ENCODE data around the gene FRMD8. TPM values are rescaled to one million over a fixed set of nuclear protein-coding genes. Genes with fewer than 3 reads are reported as not detected.

Gene FRMD8
- total and polyA plus RNA-seq, 2 of the 8 experiments (the other 6 are each of a cell fraction or from before 2014, with no cell fraction given): 15.0 to 19.2 TPM

DNA sequence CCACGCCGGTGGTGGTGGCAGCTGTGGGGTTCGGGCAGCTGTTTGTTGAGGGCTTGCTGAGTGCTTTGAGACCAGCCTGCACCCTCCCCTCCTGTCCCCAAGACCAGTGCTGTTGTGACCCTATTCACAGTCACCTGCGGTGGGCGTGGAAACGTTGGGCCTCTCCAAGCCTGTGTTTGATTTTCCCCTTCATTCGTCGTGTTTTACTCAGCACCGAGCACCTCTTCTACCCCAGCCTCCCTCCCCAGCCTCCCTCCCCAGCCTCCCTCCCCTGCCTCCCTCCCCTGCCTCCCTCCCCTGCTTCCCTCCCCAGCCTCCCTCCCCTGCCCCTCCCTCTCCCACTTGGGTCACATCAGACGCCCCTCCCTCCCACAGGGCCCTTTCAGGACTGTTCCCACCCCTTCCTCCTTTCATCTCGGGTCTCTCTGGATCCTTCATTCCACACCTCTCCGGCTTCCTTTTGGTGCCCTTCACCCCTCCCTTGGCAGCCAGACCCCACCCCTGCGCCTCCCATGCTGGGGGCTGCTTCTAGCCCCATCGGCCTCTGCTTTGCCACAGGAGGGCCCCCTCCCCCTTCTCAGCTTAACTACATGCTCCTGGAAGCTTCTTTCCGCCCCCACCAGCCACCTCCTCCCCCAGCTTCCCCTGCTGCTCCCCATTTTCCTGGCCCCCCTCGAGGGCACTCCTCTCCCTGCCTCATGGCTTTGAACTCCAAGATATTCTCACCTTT, 14.8 kb downstream of the FRMD8 start:
- Histone ChIP-seq H3K79me2 (ENCODE audit: control insufficient read depth in 1 of 2, insufficient read depth in 2 of 2, low read length in 2 of 2) (no peaks in the 10 kb centered on the region), H3K4me1 (replicated peaks in 1 of 4; ENCODE audit: control insufficient read depth in 3 of 4, insufficient read depth in 4 of 4, low read length in 3 of 4) (no peaks in the 10 kb centered on the region; a peak in 1 of 7 replicates), H3K4me3 (ENCODE audit: extremely low read depth in 1 of 4, insufficient read depth in 2 of 4, low read depth in 3 of 4, low read length in 4 of 4) (no peak overlapping the region), H3K56ac (replicated peaks; ENCODE audit: insufficient read length, low read depth, low read length) (no peak overlapping the region), H3K79me1 (ENCODE audit: low read depth, low read length) (0 out of 2 replicates have a peak, but pooled peaks cover 2% of the 10 kb centered on the region), H3K14ac (ENCODE audit: insufficient read length) (no peak overlapping the region), H2BK120ac (replicated peaks; ENCODE audit: low read depth, low read length) (no peak overlapping the region), H3K4ac (replicated peaks; ENCODE audit: insufficient read length, low read depth, low read length) (no peak overlapping the region), H4K20me1 (replicated peaks in 1 of 2; ENCODE audit: control insufficient read depth in 1 of 2, insufficient read depth in 2 of 2, low read length in 2 of 2) (peaks cover 0 to 6% of the 10 kb centered on the region in 2 experiments), H3K27me3 (replicated peaks in 1 of 4; ENCODE audit: control insufficient read depth in 3 of 4, extremely low read depth in 1 of 4, insufficient read depth in 3 of 4, low read length in 3 of 4) (no peaks in the 10 kb centered on the region), H3K4me2 (ENCODE audit: insufficient read depth in 1 of 2, low read depth in 2 of 2, low read length in 2 of 2) (no peak overlapping the region), H3K27ac (ENCODE audit: low read depth, low read length) (no peak overlapping the region; the same call in 1 of the 2 replicates), H4K8ac (ENCODE audit: extremely low read depth, insufficient read depth, low read length) (no peak overlapping the region), H3K23me2 (ENCODE audit: low read depth, low read length) (no peaks in the 10 kb centered on the region), H3K9me3 (ENCODE audit: insufficient read depth in 2 of 2, low read depth in 1 of 2, low read length in 1 of 2) (no peaks in the 10 kb centered on the region), H2BK20ac (ENCODE audit: low read length) (no peak overlapping the region), H3K18ac (ENCODE audit: extremely low read depth, low read length) (no peak overlapping the region), H2AFZ (ENCODE audit: low read length) (no peak overlapping the region), H2BK15ac (ENCODE audit: low read length) (no peak overlapping the region), H3K23ac (ENCODE audit: insufficient read length) (no peak overlapping the region), H3K9ac (replicated peaks in 1 of 4; ENCODE audit: extremely low read depth in 1 of 4, low read depth in 3 of 4, low read length in 3 of 4) (no peak overlapping the region), H2BK12ac (ENCODE audit: low read depth, low read length) (no peak overlapping the region), H2BK5ac (ENCODE audit: low read depth, low read length) (no peak overlapping the region), H4K91ac (replicated peaks; ENCODE audit: insufficient read length, low read length) (no peak overlapping the region), H3K36me3 (ENCODE audit: control insufficient read depth in 2 of 4, insufficient read depth in 4 of 4, low read length in 3 of 4) (peaks cover 0 to 7% (median 0%) of the 10 kb centered on the region in 4 experiments; a peak in 4 of 8 replicates), H4K5ac (ENCODE audit: insufficient read length, low read depth, low read length) (no peak overlapping the region), H2AK5ac (ENCODE audit: low read depth, low read length) (no peak overlapping the region)
- TF ChIP-seq, protein P1, sequence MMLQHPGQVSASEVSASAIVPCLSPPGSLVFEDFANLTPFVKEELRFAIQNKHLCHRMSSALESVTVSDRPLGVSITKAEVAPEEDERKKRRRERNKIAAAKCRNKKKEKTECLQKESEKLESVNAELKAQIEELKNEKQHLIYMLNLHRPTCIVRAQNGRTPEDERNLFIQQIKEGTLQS (IDR thresholded peaks at IDR 0.05; ENCODE audit: insufficient read depth, low read depth, low read length): no peak
- TF ChIP-seq GTF2F1 (IDR thresholded peaks at IDR 0.05; ENCODE audit: borderline replicate concordance, low read depth, low read length) (no peak), KDM5A (IDR thresholded peaks at IDR 0.05; ENCODE audit: low read length) (no peak), MAX (IDR thresholded peaks at IDR 0.05) (no peak), TEAD4 (IDR thresholded peaks at IDR 0.05; ENCODE audit: low read depth, low read length) (no peak), ZNF274 (IDR thresholded peaks at IDR 0.05; ENCODE audit: borderline replicate concordance, extremely low read depth, low read length) (no peak), MAFK (IDR thresholded peaks at IDR 0.05; ENCODE audit: low read depth, low read length) (no peak), TCF12 (IDR thresholded peaks at IDR 0.05; ENCODE audit: low read depth, low read length) (no peak), RNF2 (IDR thresholded peaks at IDR 0.05; ENCODE audit: borderline replicate concordance, low read depth, low read length, missing control alignments, poor library complexity, severe bottlenecking) (no peak), POLR2AphosphoS5 (IDR thresholded peaks at IDR 0.05; ENCODE audit: low read depth, low read length) (no peak), SIRT6 (IDR thresholded peaks at IDR 0.05; ENCODE audit: low read length) (no peak)
- DNase-seq (ENCODE audit: low read depth in 1 of 2, low spot score in 2 of 2): no peak
- ChIA-PET CTCF (ENCODE audit: partially characterized antibody) (interaction anchor here (0.6 to 7.8 kb wide), 10 partner anchors 10 to 140 kb away, joined by 3 to 69 read pairs (median 3); partner anchors contain the start of gene FRMD8), POLR2A (ENCODE audit: partially characterized antibody) (interaction anchor here (1.2 to 5.4 kb wide), 7 partner anchors 10 to 116 kb away, joined by 3 to 23 read pairs (median 11); partner anchors contain the start of gene MALAT1)
- 82% methylated on average over 8 of the region's 16 CpGs; no CpG with 5 or more reads in 1 of the 2 experiments for WGBS, 2 experiments (ENCODE audit: extremely low coverage in 1 of 2, insufficient coverage in 1 of 2, insufficient read length in 1 of 2, insufficient replicate concordance in 2 of 2, low coverage in 1 of 2, low lambda C conversion rate in 2 of 2, missing lambda C conversion rate in 1 of 2)
- no peak for FAIRE-seq

Data from H1 (cell line).